ENCODE measurements around the gene TNFRSF25. TPM values are rescaled to one million over a fixed set of nuclear protein-coding genes. Genes with fewer than 3 reads are reported as not detected.
"Not testable (repeated sequence)": the region's sequence is repeated elsewhere in the genome, so short reads cannot be mapped to it uniquely, and the experiment has no call there.

The TNFRSF25 gene
- total RNA-seq, 2 experiments from 2014 or later, result 88.5 to 92.8 TPM

DNA sequence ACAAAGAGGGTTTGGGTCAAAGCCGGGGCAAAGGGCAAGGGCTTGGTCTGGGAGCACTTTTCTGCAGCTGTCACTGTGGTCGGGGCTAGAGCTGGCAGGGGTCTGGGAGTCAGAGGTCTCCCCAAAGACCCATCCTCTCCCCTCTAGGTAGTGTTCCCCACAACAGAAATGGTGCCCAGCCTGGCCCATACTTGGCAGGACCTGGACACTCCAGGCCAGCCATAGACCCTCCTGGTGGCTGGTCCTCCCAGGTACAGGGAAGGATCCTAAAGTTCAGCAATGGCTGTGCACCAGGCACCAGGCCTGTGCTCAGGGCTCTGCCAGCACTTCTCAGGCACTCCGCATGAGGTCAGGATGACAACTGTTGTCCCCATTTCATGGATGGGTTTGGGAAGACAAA lies 30.4 kb downstream of the TNFRSF25 start:
- Mint-ChIP-seq H3K27me3 (peaks cover 24% of the 10 kb centered on the region), H3K9me3 (no peaks in the 10 kb centered on the region), H3K27ac (no peak overlapping the region)

DNA sequence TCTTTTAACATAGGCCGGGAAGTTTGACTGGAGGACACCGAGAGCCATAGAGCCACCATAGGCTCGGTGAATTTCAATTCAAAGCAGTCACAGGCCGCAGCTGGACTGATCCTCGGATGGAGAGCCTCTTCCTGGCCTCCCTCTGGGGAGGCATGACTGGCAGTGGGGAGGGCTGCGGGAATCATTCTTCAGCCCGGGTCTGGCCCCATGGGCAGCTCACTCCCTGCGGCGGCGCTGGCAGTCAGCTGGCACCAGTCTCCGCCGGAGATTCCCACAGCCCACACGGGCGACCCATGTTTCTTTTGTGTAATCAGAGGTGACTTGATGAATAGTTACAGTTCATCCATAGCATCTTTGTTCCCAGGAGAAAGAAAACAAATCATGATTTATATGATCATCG lies 30.8 kb downstream of the TNFRSF25 start:
- ChIA-PET POLR2A (no interaction called here), CTCF (interaction anchor here (1.6 kb wide), 1 partner anchor 189 kb away, joined by 5 read pairs; no protein-coding TSS in a partner anchor)
- H3K27ac Mint-ChIP-seq, result no peak overlapping the region
- peaks cover 28% of the 10 kb centered on the region for H3K27me3 Mint-ChIP-seq
- H3K4me3 Mint-ChIP-seq, result no peak overlapping the region
- peaks cover 4% of the 10 kb centered on the region for H3K4me1 Mint-ChIP-seq
- no peaks in the 10 kb centered on the region for H3K9me3 Mint-ChIP-seq
- no peak for DNase-seq
- H3K36me3 Mint-ChIP-seq (ENCODE audit: low read depth), result no peaks in the 10 kb centered on the region

More for the DNA sequence above, 30.4 kb downstream of the TNFRSF25 start:
- H3K36me3 Mint-ChIP-seq (ENCODE audit: low read depth), result no peaks in the 10 kb centered on the region
- ChIA-PET POLR2A (no interaction called here), CTCF (no interaction called here)
- H3K4me1 Mint-ChIP-seq, result peaks cover 4% of the 10 kb centered on the region
- DNase-seq, result no peak
- no peak overlapping the region for H3K4me3 Mint-ChIP-seq

DNA sequence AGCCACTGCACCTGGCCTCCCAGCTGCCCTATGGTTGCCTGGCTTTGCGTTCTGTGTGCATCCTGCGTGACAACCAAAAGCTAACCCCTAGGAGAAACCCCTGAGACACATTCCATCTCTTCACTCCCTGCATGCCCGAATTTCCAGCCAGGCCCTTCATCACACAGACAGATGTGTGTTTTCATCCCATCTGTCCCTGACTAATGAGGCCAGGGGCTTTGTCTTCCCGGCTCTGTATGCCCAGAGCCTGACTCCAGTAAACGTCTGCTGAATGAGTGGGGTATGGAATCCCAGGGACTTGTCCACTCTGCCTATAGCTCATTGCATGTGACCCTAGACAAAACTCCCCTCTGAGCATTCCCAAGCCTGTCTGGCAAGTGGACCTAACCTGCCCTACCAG lies 31.8 kb downstream of the TNFRSF25 start:
- H3K27ac Mint-ChIP-seq, result no peak overlapping the region
- ChIA-PET POLR2A (no interaction called here), CTCF (interaction anchor here (1.6 kb wide), 1 partner anchor 188 kb away, joined by 5 read pairs; no protein-coding TSS in a partner anchor)
- no peak overlapping the region for H3K4me3 Mint-ChIP-seq
- H3K27me3 Mint-ChIP-seq, result peaks cover 24% of the 10 kb centered on the region
- peaks cover under 1% of the 10 kb centered on the region for H3K4me1 Mint-ChIP-seq
- no peak for DNase-seq
- H3K36me3 Mint-ChIP-seq (ENCODE audit: low read depth), result no peaks in the 10 kb centered on the region
- no peaks in the 10 kb centered on the region for H3K9me3 Mint-ChIP-seq

DNA sequence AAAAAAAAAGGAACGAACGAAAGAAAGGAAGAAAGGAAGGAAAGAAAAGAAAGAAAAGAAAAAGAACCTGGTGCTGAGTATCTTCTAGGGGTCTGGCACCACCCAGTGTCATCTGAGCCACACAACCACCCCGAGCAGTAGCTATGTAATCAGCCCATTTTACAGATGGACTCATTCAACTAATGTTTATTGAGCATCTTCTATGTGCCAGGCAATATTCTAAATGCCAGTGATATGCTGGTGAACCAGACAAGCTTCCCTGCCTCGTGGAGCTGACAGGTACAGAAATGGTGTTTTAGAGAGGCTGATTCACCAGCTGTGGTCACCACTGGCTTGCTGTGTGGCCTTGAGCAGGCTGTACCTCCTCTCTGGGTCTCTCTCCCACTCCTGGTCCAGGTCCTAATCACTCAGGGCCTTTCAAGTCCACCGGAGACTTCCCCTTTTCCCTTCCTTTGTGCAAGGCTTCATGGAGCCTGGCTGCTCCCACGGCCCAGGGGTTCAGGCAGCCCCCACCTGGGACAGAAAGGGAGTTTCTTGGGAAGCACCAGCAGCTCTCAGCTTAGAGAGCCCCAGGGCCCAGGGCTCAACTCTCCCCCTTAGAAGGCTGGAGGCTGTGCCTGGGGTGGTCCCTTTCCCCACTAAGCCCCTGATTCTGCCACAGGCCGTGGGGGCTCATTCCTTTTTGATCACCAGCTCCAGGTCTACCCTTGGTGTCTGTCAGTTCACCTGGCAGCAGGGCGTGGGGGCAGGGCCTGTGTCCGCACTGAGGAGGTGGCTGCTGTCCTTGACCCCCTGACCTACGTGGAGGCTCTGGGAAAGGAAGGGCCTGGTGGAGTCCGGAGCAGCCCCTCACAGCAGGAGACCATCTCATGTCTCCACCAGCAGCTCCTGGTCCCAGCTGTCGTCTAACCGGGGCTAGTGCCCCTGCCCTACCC lies 34.1 kb downstream of the TNFRSF25 start:
- Mint-ChIP-seq H3K27me3 (peaks cover 14% of the 10 kb centered on the region), H3K27ac (peak overlapping the region; percentile 36)
- H3K4me3 Mint-ChIP-seq; H3K4me1 Mint-ChIP-seq; H3K36me3 Mint-ChIP-seq (ENCODE audit: low read depth); DNase-seq; POLR2A ChIA-PET; H3K9me3 Mint-ChIP-seq: not testable (repeated sequence)
- CTCF ChIA-PET, result interaction anchor here (0.6 kb wide), 1 partner anchor 1668 kb away, joined by 3 read pairs; no protein-coding TSS in a partner anchor

DNA sequence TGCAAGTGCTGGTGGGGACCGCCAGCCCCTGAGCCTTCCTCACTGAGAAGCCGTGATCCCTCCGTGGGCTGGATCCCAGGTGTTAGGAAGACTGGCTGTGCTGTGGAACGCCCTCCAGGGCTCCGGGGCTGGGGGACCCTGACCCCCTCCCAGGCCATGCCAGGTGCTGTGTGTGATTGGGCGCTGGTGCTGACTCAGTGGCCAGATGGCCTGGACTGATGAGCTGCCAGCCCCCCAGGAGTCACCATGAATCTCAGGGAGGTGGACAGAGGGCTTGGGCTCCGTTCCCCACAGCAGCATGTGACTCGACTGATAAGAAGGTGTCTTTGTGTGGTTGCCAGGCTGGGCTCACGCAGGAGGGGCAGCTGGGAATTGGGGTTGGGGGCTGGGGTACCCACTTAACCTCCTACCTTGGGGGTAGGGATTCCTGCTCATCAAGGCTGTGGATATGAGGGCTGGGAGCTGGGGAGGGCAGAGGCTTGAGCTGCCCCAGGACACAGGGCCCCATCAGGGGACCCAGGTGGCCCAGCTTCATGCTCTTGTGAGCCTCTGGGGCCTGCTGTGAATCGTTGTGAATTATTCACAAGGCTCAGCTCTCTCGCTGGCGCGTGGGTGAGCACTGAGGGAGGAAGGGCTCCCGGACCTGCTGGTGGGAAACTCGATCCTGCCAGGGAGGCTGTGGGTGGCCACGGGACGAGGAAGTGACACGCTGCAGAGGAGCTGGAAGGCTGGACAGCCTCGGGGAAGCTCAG lies 36.1 kb downstream of the TNFRSF25 start:
- H3K36me3 Mint-ChIP-seq (ENCODE audit: low read depth); H3K4me3 Mint-ChIP-seq; H3K27ac Mint-ChIP-seq; POLR2A ChIA-PET; DNase-seq; H3K4me1 Mint-ChIP-seq; H3K9me3 Mint-ChIP-seq: not testable (repeated sequence)
- peaks cover 24% of the 10 kb centered on the region for H3K27me3 Mint-ChIP-seq
- CTCF ChIA-PET, result interaction anchor here (1.2 to 2.3 kb wide), 4 partner anchors 9 to 72 kb away, joined by 3 to 12 read pairs (median 5); no protein-coding TSS in a partner anchor

DNA sequence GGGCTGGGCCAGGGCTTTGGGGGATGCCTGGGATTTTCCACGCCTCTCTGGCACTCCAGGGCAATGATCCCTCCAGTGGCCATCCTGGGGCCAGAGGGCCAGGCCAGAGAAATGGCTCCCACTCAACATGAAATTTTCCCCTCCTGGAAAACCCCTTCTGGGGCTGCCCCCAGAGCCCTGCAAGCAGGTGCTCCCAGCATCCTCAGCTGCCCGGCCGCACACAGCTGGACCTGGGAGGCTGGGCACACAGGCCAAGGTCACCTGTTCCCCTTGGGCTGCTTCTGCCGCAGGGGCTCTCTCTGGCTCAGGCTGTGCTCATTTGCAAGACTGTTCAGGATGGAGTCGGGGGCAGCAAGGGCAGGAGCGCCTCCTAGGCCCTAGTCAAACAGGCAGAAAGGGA lies 37.5 kb downstream of the TNFRSF25 start:
- POLR2A ChIA-PET; H3K4me3 Mint-ChIP-seq; H3K9me3 Mint-ChIP-seq; H3K27ac Mint-ChIP-seq; H3K4me1 Mint-ChIP-seq; H3K36me3 Mint-ChIP-seq (ENCODE audit: low read depth); DNase-seq: not testable (repeated sequence)
- H3K27me3 Mint-ChIP-seq, result peaks cover 27% of the 10 kb centered on the region
- CTCF ChIA-PET, result interaction anchor here (0.7 to 1.3 kb wide), 2 partner anchors 9 to 10 kb away, joined by 3 read pairs; no protein-coding TSS in a partner anchor

DNA sequence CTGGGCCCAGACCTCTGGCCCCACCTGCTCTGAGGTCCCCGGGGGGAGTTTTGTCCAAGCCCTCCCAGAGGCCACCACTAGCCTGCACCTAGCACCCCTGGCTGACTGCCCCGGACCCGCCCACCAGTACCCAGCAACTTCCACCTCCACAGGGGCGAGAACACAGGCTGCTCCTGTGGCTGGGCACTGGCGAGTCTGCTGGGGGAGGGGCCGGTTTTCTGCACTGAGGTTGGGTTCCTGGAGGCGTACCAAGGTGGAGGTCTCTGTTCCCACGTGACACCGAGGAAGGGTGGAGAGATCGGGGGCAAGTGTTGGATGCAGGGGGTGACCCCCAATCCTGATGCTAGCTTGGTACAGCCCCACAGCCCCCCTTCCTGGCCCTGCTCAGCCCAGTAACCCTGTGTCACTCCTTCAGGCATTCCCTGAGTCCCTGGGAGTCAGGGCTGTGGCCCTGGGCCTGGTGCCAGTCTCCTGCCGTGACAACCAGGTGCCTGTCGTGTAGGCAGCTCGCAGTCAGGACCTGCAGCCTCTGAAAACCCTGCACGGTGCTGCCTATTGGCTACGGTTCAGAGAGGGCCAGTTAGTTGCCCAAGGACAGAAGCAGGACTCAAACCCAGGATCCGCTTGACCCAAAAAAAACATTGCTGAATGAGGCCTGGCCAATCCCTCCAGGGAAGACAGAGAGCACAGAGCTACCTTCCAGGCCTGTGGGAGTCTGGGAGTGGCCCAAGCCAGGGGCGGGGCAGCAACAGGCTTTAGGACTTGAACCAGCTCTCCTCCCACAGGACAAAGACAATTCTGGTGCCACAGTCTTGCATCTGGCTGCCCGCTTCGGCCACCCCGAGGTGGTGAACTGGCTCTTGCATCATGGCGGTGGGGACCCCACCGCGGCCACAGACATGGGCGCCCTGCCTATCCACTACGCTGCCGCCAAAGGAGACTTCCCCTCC lies 38.3 kb downstream of the TNFRSF25 start:
- no peak for DNase-seq
- no peak overlapping the region for H3K4me3 Mint-ChIP-seq
- ChIA-PET POLR2A (no interaction called here), CTCF (no interaction called here)
- peaks cover 32% of the 10 kb centered on the region for H3K27me3 Mint-ChIP-seq
- no peaks in the 10 kb centered on the region for H3K36me3 Mint-ChIP-seq (ENCODE audit: low read depth)
- peaks cover 8% of the 10 kb centered on the region for H3K4me1 Mint-ChIP-seq
- H3K9me3 Mint-ChIP-seq, result no peaks in the 10 kb centered on the region
- H3K27ac Mint-ChIP-seq, result no peak overlapping the region

DNA sequence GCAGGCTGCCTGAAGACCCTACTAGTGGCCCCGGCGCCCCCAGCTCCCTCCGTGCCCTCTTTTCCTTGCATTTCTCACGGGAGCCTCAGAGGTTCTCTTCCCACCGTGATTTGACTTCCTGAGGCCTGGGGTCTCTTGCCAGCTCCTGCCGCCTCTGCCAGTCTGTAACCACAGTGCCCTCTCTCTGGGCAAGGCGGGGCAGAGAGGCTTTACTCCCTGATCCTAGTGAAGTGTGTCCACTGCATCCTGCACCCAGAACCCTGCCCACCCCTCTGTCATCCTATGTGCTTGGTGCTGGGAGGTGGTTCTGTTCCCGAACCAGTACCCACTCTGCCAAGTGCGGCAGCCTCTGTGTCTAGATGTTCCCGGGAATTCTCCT lies 39.0 kb downstream of the TNFRSF25 start:
- CTCF ChIA-PET, result interaction anchor here (1.3 to 1.5 kb wide), 3 partner anchors 11 to 79 kb away, joined by 3 to 6 read pairs (median 4); no protein-coding TSS in a partner anchor
- no peak overlapping the region for H3K4me3 Mint-ChIP-seq
- POLR2A ChIA-PET, result no interaction called here
- no peaks in the 10 kb centered on the region for H3K36me3 Mint-ChIP-seq (ENCODE audit: low read depth)
- H3K27ac Mint-ChIP-seq, result no peak overlapping the region
- peaks cover 9% of the 10 kb centered on the region for H3K4me1 Mint-ChIP-seq
- no peaks in the 10 kb centered on the region for H3K9me3 Mint-ChIP-seq
- peaks cover 39% of the 10 kb centered on the region for H3K27me3 Mint-ChIP-seq
- no peak for DNase-seq

DNA sequence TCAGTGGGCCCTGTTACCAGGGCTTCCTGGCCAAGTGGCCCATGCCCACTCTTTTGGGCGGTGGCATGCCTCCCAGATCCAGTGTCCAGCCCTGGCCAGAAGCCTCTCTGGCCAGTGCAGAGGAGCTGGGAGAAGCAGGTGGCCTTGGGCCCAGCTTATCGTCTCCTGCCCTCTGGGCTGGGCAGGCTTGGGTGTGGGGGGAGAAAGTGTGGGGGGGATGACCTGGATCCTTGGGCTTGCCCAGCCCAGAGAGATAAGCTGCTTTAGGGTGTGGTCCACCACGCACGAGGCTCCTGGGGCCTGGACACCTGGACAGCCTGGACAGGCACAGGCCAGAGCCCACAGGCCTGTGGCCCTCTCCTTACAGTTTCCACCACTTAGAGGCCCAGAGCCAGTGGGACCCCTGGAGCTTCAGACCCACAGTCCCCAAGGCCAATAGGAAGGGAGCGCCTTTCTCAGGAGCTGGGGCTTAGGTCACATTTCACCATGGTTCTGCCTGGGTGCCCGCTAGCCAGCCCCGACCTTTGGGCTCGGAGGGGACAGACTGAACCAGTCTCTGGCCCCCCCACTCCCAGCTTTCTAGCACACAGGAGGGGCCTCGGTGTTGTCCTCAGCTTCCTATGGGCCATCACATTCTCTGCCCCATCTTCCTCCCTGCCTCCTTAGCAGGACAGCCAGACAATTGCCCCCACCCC lies 39.5 kb downstream of the TNFRSF25 start:
- Mint-ChIP-seq H3K36me3 (ENCODE audit: low read depth) (no peaks in the 10 kb centered on the region), H3K27me3 (peaks cover 44% of the 10 kb centered on the region), H3K4me3 (no peak overlapping the region), H3K27ac (no peak overlapping the region), H3K9me3 (no peaks in the 10 kb centered on the region), H3K4me1 (peaks cover 13% of the 10 kb centered on the region)
- ChIA-PET CTCF (interaction anchor here (0.5 to 1.5 kb wide), 7 partner anchors 12 to 220 kb away, joined by 3 to 6 read pairs (median 4); partner anchors contain the start of gene NOL9), POLR2A (no interaction called here)
- no peak for DNase-seq

DNA sequence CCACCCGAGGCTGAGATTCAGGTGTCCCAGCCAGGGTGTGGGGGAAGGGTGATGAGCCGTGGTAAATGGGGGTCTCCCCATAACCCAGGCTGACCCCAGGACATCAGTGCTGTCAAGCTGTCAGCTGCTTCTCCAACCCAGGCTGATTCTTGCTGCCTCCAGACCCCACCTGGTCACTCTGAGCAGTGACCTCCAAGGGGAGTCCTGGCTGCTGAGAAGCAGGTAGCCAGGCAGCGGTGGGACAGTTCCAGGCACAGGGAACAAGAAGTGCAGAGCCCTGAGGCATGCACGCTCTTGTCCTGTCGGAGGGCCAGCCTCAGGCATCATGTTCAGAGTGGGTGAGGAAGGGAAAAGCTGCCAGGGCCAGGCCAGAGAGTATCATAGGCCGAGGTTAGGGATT lies 40.3 kb downstream of the TNFRSF25 start:
- Mint-ChIP-seq H3K9me3 (no peaks in the 10 kb centered on the region), H3K27me3 (peaks cover 51% of the 10 kb centered on the region), H3K4me1 (peaks cover 13% of the 10 kb centered on the region), H3K4me3 (no peak overlapping the region), H3K27ac (no peak overlapping the region), H3K36me3 (ENCODE audit: low read depth) (no peaks in the 10 kb centered on the region)
- CTCF ChIA-PET, result interaction anchor here (0.7 to 1.5 kb wide), 7 partner anchors 12 to 221 kb away, joined by 3 to 6 read pairs (median 4); partner anchors contain the start of gene NOL9
- POLR2A ChIA-PET, result no interaction called here
- DNase-seq, result no peak

DNA sequence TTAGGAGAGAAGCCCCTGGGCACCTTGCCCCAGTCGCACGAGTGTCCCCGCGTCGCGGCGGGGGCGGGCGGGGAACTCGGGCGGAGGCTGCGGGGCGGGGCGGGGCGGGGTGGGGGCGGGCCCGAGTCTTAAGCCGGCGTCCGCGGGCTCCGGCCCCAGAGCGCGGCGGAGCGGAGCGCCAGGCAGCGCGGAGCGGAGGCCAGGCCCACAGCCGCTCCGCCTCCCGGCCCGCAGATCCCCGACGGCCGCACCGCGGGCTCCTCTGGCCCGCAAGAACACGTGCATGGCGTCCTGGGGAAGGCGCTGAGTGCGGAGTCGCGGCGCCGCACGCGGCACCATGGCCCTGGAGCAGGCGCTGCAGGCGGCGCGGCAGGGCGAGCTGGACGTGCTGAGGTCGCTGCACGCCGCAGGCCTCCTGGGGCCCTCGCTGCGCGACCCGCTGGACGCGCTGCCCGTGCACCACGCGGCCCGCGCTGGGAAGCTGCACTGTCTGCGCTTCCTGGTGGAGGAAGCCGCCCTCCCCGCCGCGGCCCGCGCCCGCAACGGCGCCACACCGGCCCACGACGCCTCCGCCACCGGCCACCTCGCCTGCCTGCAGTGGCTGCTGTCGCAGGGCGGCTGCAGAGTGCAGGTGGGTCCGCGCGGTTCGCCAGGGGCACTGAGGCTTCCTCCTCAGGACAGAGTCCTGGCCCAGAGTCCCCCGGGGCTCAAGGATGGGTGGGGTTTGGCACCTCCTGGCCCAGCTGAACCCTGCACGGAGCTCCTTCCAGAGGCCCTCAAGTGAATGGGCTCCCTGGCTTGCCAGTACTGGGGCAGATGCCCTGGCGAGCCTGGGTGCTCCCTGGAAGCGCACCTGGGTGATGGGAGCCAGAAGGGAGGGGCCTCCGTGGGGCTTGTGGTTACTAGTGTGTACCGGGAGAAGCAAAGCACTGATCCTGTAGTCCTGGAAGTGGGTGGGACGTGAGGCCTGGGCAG lies 41.1 kb downstream of the TNFRSF25 start, which contains the start of gene ESPN:
TSS of gene ESPN (plus strand) at position 158 of the 975 bp plus-strand sequence. CDS start at position 338, 180 bp downstream.
- Mint-ChIP-seq H3K36me3 (ENCODE audit: low read depth) (no peaks in the 10 kb centered on the region), H3K27ac (no peak within 1 kb of the TSS), H3K9me3 (no peaks in the 10 kb centered on the region), H3K4me3 (peak within 1 kb of the TSS; percentile 13), H3K27me3 (peaks cover 48% of the 10 kb centered on the region), H3K4me1 (peaks cover 13% of the 10 kb centered on the region)
- ChIA-PET POLR2A (no interaction called here), CTCF (interaction anchor here (1.1 to 1.5 kb wide), 3 partner anchors 14 to 77 kb away, joined by 3 to 4 read pairs (median 4); no protein-coding TSS in a partner anchor)
- no peak for DNase-seq

Data from activated CD4-positive, alpha-beta T cell treated with anti-CD3 and anti-CD28 coated beads, Interleukin-2, amount 10 ng/mL, durations not matched to agents 7 days and 5 days (primary cell).